B cell (primary cell): ENCODE data around the gene QSOX2. TPM values are rescaled to one million over a fixed set of nuclear protein-coding genes. Genes with fewer than 3 reads are reported as not detected.

Experiments
- ATAC-seq: fragments of 200-7000 bp; cut with Tn5 transposase; one replicate; pipeline ENCODE4 v1.10.0; 2021; ENCODE audit warnings: low read depth, mild to moderate bottlenecking, moderate number of reproducible peaks, moderate library complexity
- CTCF ChIA-PET: fragments of 350-600 bp; sonication (Branson Sonifier 250); formaldehyde crosslinking; loops from one replicate; lab custom pipeline; 2021; ENCODE audit warnings: antibody characterized with exemption, inconsistent platforms; lab: Charles Lee
- POLR2A ChIA-PET: fragments of 350-600 bp; sonication (Branson Sonifier 250); formaldehyde crosslinking; loops from one replicate; lab custom pipeline; 2021; ENCODE audit warnings: antibody characterized with exemption; lab: Charles Lee
- DNase-seq: peaks from one replicate; pipeline ENCODE4 v3.0.0; 2013
- H2AFZ ChIP-seq: 2 replicates; pipeline ENCODE4 v1.6.1; 2012; ENCODE audit warnings: mild to moderate bottlenecking, low read depth, low read length; ENCODE audit not compliant: insufficient read depth, poor library complexity, severe bottlenecking
- H3K27ac ChIP-seq, 2 donors: 1 replicate in 1 of 2; 2 replicates in 1 of 2; pipeline ENCODE4 v1.5.1; 2012 to 2013; ENCODE audit warnings: low read length in 2 of 2, mild to moderate bottlenecking in 2 of 2, moderate library complexity in 1 of 2
- H3K27me3 ChIP-seq, 4 experiments: fragments of 200-600 bp in 1 of 4; sonication (generic) in 1 of 4; replicated peaks in 1 of 4; 1 replicate in 2 of 4; 2 replicates in 2 of 4; pipeline versions ENCODE4 v1.6.1 to v1.7.0; 2013 to 2016; ENCODE audit warnings: low read length in 3 of 4, mild to moderate bottlenecking in 2 of 4, mixed read lengths in 1 of 4, moderate library complexity in 1 of 4; ENCODE audit not compliant: insufficient read depth in 4 of 4, control insufficient read depth in 3 of 4; ENCODE audit errors: control extremely low read depth in 1 of 4
- H3K36me3 ChIP-seq, 2 experiments: replicated peaks in 1 of 2; 1 replicate in 1 of 2; 2 replicates in 1 of 2; pipeline versions ENCODE4 v1.6.1 to v1.7.1; 2013; ENCODE audit warnings: low read length in 1 of 2; ENCODE audit not compliant: insufficient read depth in 2 of 2, control insufficient read depth in 1 of 2; ENCODE audit errors: control extremely low read depth in 1 of 2, extremely low read depth in 1 of 2
- H3K4me1 ChIP-seq, 2 donors: fragments of 200-600 bp in 1 of 2; sonication (generic) in 1 of 2; 1 replicate in 1 of 2; 2 replicates in 1 of 2; pipeline versions ENCODE4 v1.5.1 to v1.6.1; 2013 to 2017; ENCODE audit warnings: low read length in 2 of 2; ENCODE audit not compliant: control insufficient read depth in 2 of 2, insufficient read depth in 2 of 2
- H3K4me2 ChIP-seq: replicated peaks from 2 replicates; pipeline ENCODE3; 2012; ENCODE audit warnings: mild to moderate bottlenecking, low read depth, low read length; ENCODE audit not compliant: poor library complexity, severe bottlenecking
- H3K4me3 ChIP-seq, 5 experiments: fragments of 200-600 bp in 1 of 5; sonication (generic) in 1 of 5; 1 replicate in 3 of 5; 2 replicates in 2 of 5; pipeline versions ENCODE4 v1.5.1 to v1.7.0; 2011 to 2016; ENCODE audit warnings: low read length in 4 of 5, mild to moderate bottlenecking in 4 of 5, low read depth in 2 of 5, control low read depth in 1 of 5, moderate library complexity in 1 of 5; ENCODE audit not compliant: insufficient read depth in 1 of 5; ENCODE audit errors: control extremely low read depth in 1 of 5, extremely low read depth in 1 of 5
- H3K79me2 ChIP-seq: fragments of 200-600 bp; sonication (generic); one replicate; pipeline ENCODE4 v1.6.0; 2016; ENCODE audit warnings: low read length; ENCODE audit not compliant: control insufficient read depth, insufficient read depth
- H3K9ac ChIP-seq: fragments of 200-600 bp; sonication (generic); 2 replicates; pipeline ENCODE4 v1.6.1; 2017; ENCODE audit warnings: mild to moderate bottlenecking, low read length, moderate library complexity
- H3K9me3 ChIP-seq, 3 donors: one replicate each; pipeline versions ENCODE4 v1.6.1 to v1.7.1; 2013; ENCODE audit warnings: low read length in 2 of 3; ENCODE audit not compliant: control insufficient read depth in 2 of 3, insufficient read depth in 1 of 3; ENCODE audit errors: control extremely low read depth in 1 of 3
- H4K20me1 ChIP-seq: 2 replicates; pipeline ENCODE4 v1.6.0; 2012; ENCODE audit warnings: mild to moderate bottlenecking, low read length; ENCODE audit not compliant: insufficient read depth, control insufficient read depth, poor library complexity, severe bottlenecking
- H3K27ac Mint-ChIP-seq: one replicate; pipeline ENCODE4 v1.8.0; 2021; ENCODE audit warnings: mixed read lengths
- H3K27me3 Mint-ChIP-seq: one replicate; pipeline ENCODE4 v1.8.0; 2021; ENCODE audit warnings: mixed read lengths
- H3K4me1 Mint-ChIP-seq: one replicate; pipeline ENCODE4 v1.8.0; 2021; ENCODE audit warnings: mixed read lengths
- H3K4me3 Mint-ChIP-seq: one replicate; pipeline ENCODE4 v1.8.0; 2021; ENCODE audit warnings: mixed read lengths
- H3K9me3 Mint-ChIP-seq: one replicate; pipeline ENCODE4 v1.8.0; 2022; ENCODE audit warnings: mixed read lengths; ENCODE audit not compliant: insufficient read depth
- CTCF ChIP-seq: fragments of 200-600 bp; IDR thresholded peaks from one replicate; pipeline ENCODE4 v1.8.0; 2022; ENCODE audit warnings: antibody characterized with exemption, mild to moderate bottlenecking
- EZH2 ChIP-seq: IDR thresholded peaks from 2 replicates; pipeline ENCODE4 v1.6.1; 2012; ENCODE audit warnings: borderline replicate concordance, low read depth, mild to moderate bottlenecking, moderate library complexity, low read length; ENCODE audit not compliant: insufficient read depth, poor library complexity, severe bottlenecking
- WGBS: methylation state at CpG from one replicate; pipeline ENCODE4 v1.1.5; 2013; ENCODE audit warnings: missing lambda C conversion rate; ENCODE audit not compliant: insufficient coverage; 5-methylcytosine and 5-hydroxymethylcytosine counted together
- intact Hi-C: fragments of 100-400 bp; cut with micrococcal nuclease; formaldehyde crosslinking; loops from one replicate; pipeline ENCODE4 v1.10.0; 2022
- polyA plus RNA-seq: library from polyadenylated mRNA; depleted of rRNA; stranded (reverse); fragments of >200 nt; gene quantifications from 2 replicates; pipeline ENCODE4 v1.2.3, GENCODE V29; 2012
- total RNA-seq, 2 donors: library from RNA; stranded (reverse); fragments of 120-200 nt in 1 of 2; gene quantifications; 1 replicate in 1 of 2; 2 replicates in 1 of 2; pipeline versions ENCODE4 v1.2.3 to v1.2.4, GENCODE V29; 2013 to 2022

QSOX2 gene
- total and polyA plus RNA-seq, 2 donors (not counting 1 experiment from before 2014, with no cell fraction given), result 62.9 to 139 TPM

GRCh38 chr9:136293476-136294077 is 48.0 kb upstream of the QSOX2 start:
- no peak overlapping the region for H3K4me2 ChIP-seq
- no peak overlapping the region for H3K4me3 Mint-ChIP-seq
- no peak overlapping the region for H3K27ac Mint-ChIP-seq
- H3K27ac ChIP-seq, result no peak overlapping the region
- intact Hi-C loops, result no loop called here
- H3K4me1 ChIP-seq, result peaks cover 0 to 5% of the 10 kb centered on the region in 2 donors
- H3K9me3 Mint-ChIP-seq, result no peaks in the 10 kb centered on the region
- DNase-seq (no peak), ATAC-seq (no peak)
- no peak overlapping the region for H3K9ac ChIP-seq
- H3K9me3 ChIP-seq, result peaks cover 0 to 5% (median 0%) of the 10 kb centered on the region in 3 donors
- no peaks in the 10 kb centered on the region for H3K79me2 ChIP-seq
- no peak overlapping the region for H3K4me3 ChIP-seq
- no peaks in the 10 kb centered on the region for H3K36me3 ChIP-seq
- TF ChIP-seq EZH2 (no peak), CTCF (no peak)
- H3K27me3 ChIP-seq, result no peaks in the 10 kb centered on the region
- H4K20me1 ChIP-seq, result no peaks in the 10 kb centered on the region
- POLR2A ChIA-PET, result no interaction called here
- 90% methylated on average over 14 of the region's 14 CpGs for WGBS
- H3K4me1 Mint-ChIP-seq, result peaks cover 4% of the 10 kb centered on the region
- CTCF ChIA-PET, result no interaction called here
- no peak overlapping the region for H2AFZ ChIP-seq
- no peaks in the 10 kb centered on the region for H3K27me3 Mint-ChIP-seq

GRCh38 chr9:136292591-136293448 is 47.2 kb upstream of the QSOX2 start:
- Histone ChIP-seq H2AFZ (no peak overlapping the region), H3K27me3 (no peaks in the 10 kb centered on the region), H4K20me1 (no peaks in the 10 kb centered on the region), H3K4me2 (no peak overlapping the region), H3K36me3 (no peaks in the 10 kb centered on the region), H3K79me2 (no peaks in the 10 kb centered on the region), H3K9me3 (peaks cover 0 to 5% (median 0%) of the 10 kb centered on the region in 3 donors), H3K4me3 (no peak overlapping the region), H3K27ac (no peak overlapping the region), H3K9ac (no peak overlapping the region), H3K4me1 (peaks cover 0 to 5% of the 10 kb centered on the region in 2 donors)
- Mint-ChIP-seq H3K4me3 (no peak overlapping the region), H3K27ac (no peak overlapping the region), H3K9me3 (no peaks in the 10 kb centered on the region), H3K27me3 (no peaks in the 10 kb centered on the region), H3K4me1 (peaks cover 4% of the 10 kb centered on the region)
- ChIA-PET POLR2A (interaction anchor here (0.6 kb wide), 2 partner anchors 385 to 1007 kb away, joined by 3 to 6 read pairs; partner anchors contain the start of gene CAMSAP1), CTCF (no interaction called here)
- ATAC-seq, result no peak
- intact Hi-C loops, result no loop called here
- 93% methylated on average over 34 of the region's 34 CpGs for whole genome bisulfite sequencing
- no peak for DNase-seq
- TF ChIP-seq EZH2 (no peak), CTCF (no peak)
